A673 (cell line): ENCODE measurements around the gene DMD. TPM values are rescaled to one million over a fixed set of nuclear protein-coding genes. Genes with fewer than 3 reads are reported as not detected.

ENCODE experiments used
- BruUV-seq: library from RNA; stranded (reverse); fragments of 400-500 nt; replicated peaks from 2 replicates; lab custom pipeline; 2021; lab: Mats Ljungman, UMichigan
- CTCF ChIA-PET: fragments of 300-600 bp; sonication (Branson Sonifier 250); formaldehyde crosslinking; loops from one replicate; lab custom pipeline; 2022; ENCODE audit warnings: antibody characterized with exemption; lab: Charles Lee
- POLR2A ChIA-PET: fragments of 300-600 bp; sonication (Branson Sonifier 250); formaldehyde crosslinking; loops from one replicate; lab custom pipeline; 2022; ENCODE audit warnings: antibody characterized with exemption; ENCODE audit not compliant: low non-redundant PET; lab: Charles Lee
- DNase-seq: peaks from one replicate; pipeline ENCODE4 v3.0.0-alpha.2; 2015; ENCODE audit warnings: low spot score
- H3K27ac ChIP-seq: fragments of 200-600 bp; sonication (generic); 2 replicates; pipeline ENCODE4 v1.5.1; 2016; ENCODE audit warnings: mixed run types, low read depth, mild to moderate bottlenecking, mixed read lengths, antibody characterized with exemption, low read length; ENCODE audit not compliant: poor library complexity, severe bottlenecking
- H3K27me3 ChIP-seq: fragments of 200-600 bp; sonication (generic); replicated peaks from 2 replicates; pipeline ENCODE4 v1.6.1; 2017; ENCODE audit warnings: mixed run types, low read depth, mild to moderate bottlenecking, mixed read lengths, antibody characterized with exemption, low read length; ENCODE audit not compliant: insufficient read depth, poor library complexity
- H3K36me3 ChIP-seq: fragments of 200-600 bp; sonication (generic); 2 replicates; pipeline ENCODE4 v1.6.1; 2016; ENCODE audit warnings: mixed run types, mild to moderate bottlenecking, mixed read lengths, antibody characterized with exemption, low read length; ENCODE audit not compliant: insufficient read depth, poor library complexity, severe bottlenecking
- H3K4me1 ChIP-seq: fragments of 200-600 bp; sonication (generic); 2 replicates; pipeline ENCODE4 v1.6.1; 2017; ENCODE audit warnings: mixed run types, mild to moderate bottlenecking, mixed read lengths, antibody characterized with exemption, low read length; ENCODE audit not compliant: insufficient read depth, poor library complexity, severe bottlenecking
- H3K4me3 ChIP-seq: fragments of 200-600 bp; sonication (generic); 2 replicates; pipeline ENCODE4 v1.5.1; 2016; ENCODE audit warnings: low read depth, mixed run types, mild to moderate bottlenecking, mixed read lengths, low read length; ENCODE audit not compliant: poor library complexity, severe bottlenecking
- H3K9me3 ChIP-seq: fragments of 200-600 bp; sonication (generic); 2 replicates; pipeline ENCODE4 v1.6.1; 2016; ENCODE audit warnings: mixed run types, low read depth, mild to moderate bottlenecking, mixed read lengths, antibody characterized with exemption, low read length; ENCODE audit not compliant: poor library complexity, severe bottlenecking
- CTCF ChIP-seq: fragments of 300-800, 200-600 bp; sonication (generic); conservative IDR thresholded peaks from 2 replicates; pipeline ENCODE4 v1.5.1; 2017; ENCODE audit warnings: low read depth, mild to moderate bottlenecking, antibody characterized with exemption, low read length, moderate library complexity, mixed read lengths
- EZH2 ChIP-seq: fragments of 200-600 bp; sonication (generic); IDR thresholded peaks from 2 replicates; pipeline ENCODE4 v1.6.1; 2017; ENCODE audit warnings: borderline replicate concordance, low read depth, mild to moderate bottlenecking, mixed read lengths, antibody characterized with exemption, low read length; ENCODE audit not compliant: poor library complexity, severe bottlenecking
- intact Hi-C: fragments of 100-400 bp; cut with micrococcal nuclease; formaldehyde crosslinking; loops from one replicate; pipeline ENCODE4 v1.10.0; 2022; ENCODE audit not compliant: unreplicated experiment
- total RNA-seq: library from RNA; stranded (reverse); gene quantifications from 2 replicates; pipeline ENCODE4 v1.2.3, GENCODE V29; 2021

Gene DMD
- total RNA-seq, 1 experiment from 2014 or later: 5.4 TPM

GRCh38 chrX:31572360-31572759 is 1639.0 kb downstream of the DMD start:
- intact Hi-C loops: no loop called here
- no peak for DNase-seq
- no peaks in the 10 kb centered on the region for H3K4me1 ChIP-seq
- peaks cover 4% of the 10 kb centered on the region for H3K27me3 ChIP-seq
- no peak overlapping the region for H3K27ac ChIP-seq
- no peaks in the 10 kb centered on the region for H3K9me3 ChIP-seq
- CTCF ChIA-PET: no interaction called here
- H3K4me3 ChIP-seq: no peak overlapping the region
- POLR2A ChIA-PET: no interaction called here
- no TSS peak for BruUV-seq
- H3K36me3 ChIP-seq: no peaks in the 10 kb centered on the region
- TF ChIP-seq CTCF (no peak), EZH2 (no peak)

- CTCF ChIA-PET: no interaction called here
- TF ChIP-seq CTCF: no peak
- no TSS peak for BruUV-seq
These were observed 1640.7 kb downstream of the DMD start for GRCh38 chrX:31570658-31571057.

GRCh38 chrX:31563792-31564191 is 1647.6 kb downstream of the DMD start:
- DNase-seq: no peak
- intact Hi-C loops: no loop called here
- no TSS peak for BruUV-seq
- Histone ChIP-seq H3K9me3 (no peaks in the 10 kb centered on the region), H3K4me1 (no peaks in the 10 kb centered on the region), H3K4me3 (no peak overlapping the region), H3K27ac (no peak overlapping the region), H3K36me3 (no peaks in the 10 kb centered on the region), H3K27me3 (peaks cover 9% of the 10 kb centered on the region)
- TF ChIP-seq EZH2: no peak
- no peak for TF ChIP-seq CTCF
- POLR2A ChIA-PET: no interaction called here
- CTCF ChIA-PET: no interaction called here

More at GRCh38 chrX:31570658-31571057, 1640.7 kb downstream of the DMD start:
- Histone ChIP-seq H3K36me3 (no peaks in the 10 kb centered on the region), H3K27me3 (peaks cover 4% of the 10 kb centered on the region), H3K4me3 (no peak overlapping the region), H3K4me1 (no peaks in the 10 kb centered on the region), H3K27ac (no peak overlapping the region), H3K9me3 (no peaks in the 10 kb centered on the region)
- DNase-seq: no peak
- POLR2A ChIA-PET: no interaction called here
- intact Hi-C loops: no loop called here
